Measurements from ENCODE around the gene DNTT. TPM values are rescaled to one million over a fixed set of nuclear protein-coding genes. Genes with fewer than 3 reads are reported as not detected.

DNTT gene
- total and polyA plus RNA-seq, 2 of the 13 experiments (the other 11 are each of a cell fraction or from before 2014, with no cell fraction given), result not detected

GRCh38 chr10:96378741-96379140 lies 74.5 kb downstream of the DNTT start (continued):
- no peak for TF ChIP-seq ZNF138 (CRISPR knock-in tag; IDR thresholded peaks at IDR 0.05; ENCODE audit: low read depth)
- no peak for TF ChIP-seq ZNF747 (CRISPR knock-in tag; IDR thresholded peaks at IDR 0.05; ENCODE audit: borderline replicate concordance)
- no peak for TF ChIP-seq ZNF737 (CRISPR knock-in tag; IDR thresholded peaks at IDR 0.05; ENCODE audit: borderline replicate concordance)
- no peak for TF ChIP-seq CENPT (CRISPR knock-in tag; IDR thresholded peaks at IDR 0.05; ENCODE audit: low read depth)
- TF ChIP-seq, protein P1, sequence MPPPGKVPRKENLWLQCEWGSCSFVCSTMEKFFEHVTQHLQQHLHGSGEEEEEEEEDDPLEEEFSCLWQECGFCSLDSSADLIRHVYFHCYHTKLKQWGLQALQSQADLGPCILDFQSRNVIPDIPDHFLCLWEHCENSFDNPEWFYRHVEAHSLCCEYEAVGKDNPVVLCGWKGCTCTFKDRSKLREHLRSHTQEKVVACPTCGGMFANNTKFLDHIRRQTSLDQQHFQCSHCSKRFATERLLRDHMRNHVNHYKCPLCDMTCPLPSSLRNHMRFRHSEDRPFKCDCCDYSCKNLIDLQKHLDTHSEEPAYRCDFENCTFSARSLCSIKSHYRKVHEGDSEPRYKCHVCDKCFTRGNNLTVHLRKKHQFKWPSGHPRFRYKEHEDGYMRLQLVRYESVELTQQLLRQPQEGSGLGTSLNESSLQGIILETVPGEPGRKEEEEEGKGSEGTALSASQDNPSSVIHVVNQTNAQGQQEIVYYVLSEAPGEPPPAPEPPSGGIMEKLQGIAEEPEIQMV (CRISPR knock-in tag; IDR thresholded peaks at IDR 0.05; ENCODE audit: low read depth), result no peak
- TF ChIP-seq, protein P2, sequence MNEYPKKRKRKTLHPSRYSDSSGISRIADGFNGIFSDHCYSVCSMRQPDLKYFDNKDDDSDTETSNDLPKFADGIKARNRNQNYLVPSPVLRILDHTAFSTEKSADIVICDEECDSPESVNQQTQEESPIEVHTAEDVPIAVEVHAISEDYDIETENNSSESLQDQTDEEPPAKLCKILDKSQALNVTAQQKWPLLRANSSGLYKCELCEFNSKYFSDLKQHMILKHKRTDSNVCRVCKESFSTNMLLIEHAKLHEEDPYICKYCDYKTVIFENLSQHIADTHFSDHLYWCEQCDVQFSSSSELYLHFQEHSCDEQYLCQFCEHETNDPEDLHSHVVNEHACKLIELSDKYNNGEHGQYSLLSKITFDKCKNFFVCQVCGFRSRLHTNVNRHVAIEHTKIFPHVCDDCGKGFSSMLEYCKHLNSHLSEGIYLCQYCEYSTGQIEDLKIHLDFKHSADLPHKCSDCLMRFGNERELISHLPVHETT (CRISPR knock-in tag; conservative IDR thresholded peaks at IDR 0.05), result no peak
- TF ChIP-seq SOX13 (IDR thresholded peaks at IDR 0.05), result no peak
- no peak for TF ChIP-seq SOX13 (CRISPR knock-in tag; conservative IDR thresholded peaks at IDR 0.05 in 1 of 2, IDR thresholded peaks at IDR 0.05 in 1 of 2)
- no peak for TF ChIP-seq EED (CRISPR knock-in tag; IDR thresholded peaks at IDR 0.05)
- TF ChIP-seq NFE2 (CRISPR knock-in tag; IDR thresholded peaks at IDR 0.05), result no peak
- TF ChIP-seq, protein P3, sequence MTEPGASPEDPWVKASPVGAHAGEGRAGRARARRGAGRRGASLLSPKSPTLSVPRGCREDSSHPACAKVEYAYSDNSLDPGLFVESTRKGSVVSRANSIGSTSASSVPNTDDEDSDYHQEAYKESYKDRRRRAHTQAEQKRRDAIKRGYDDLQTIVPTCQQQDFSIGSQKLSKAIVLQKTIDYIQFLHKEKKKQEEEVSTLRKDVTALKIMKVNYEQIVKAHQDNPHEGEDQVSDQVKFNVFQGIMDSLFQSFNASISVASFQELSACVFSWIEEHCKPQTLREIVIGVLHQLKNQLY (CRISPR knock-in tag; IDR thresholded peaks at IDR 0.05), result no peak
- no peak for TF ChIP-seq MTA3 (CRISPR knock-in tag; IDR thresholded peaks at IDR 0.05)
- TF ChIP-seq ETS1 (CRISPR knock-in tag; IDR thresholded peaks at IDR 0.05), result no peak
- no peak for TF ChIP-seq RNF2 (conservative IDR thresholded peaks at IDR 0.05; ENCODE audit: low read depth)
- TF ChIP-seq SATB2 (CRISPR knock-in tag; IDR thresholded peaks at IDR 0.05), result no peak
